Measurements from ENCODE around the gene FRMPD4. TPM values are rescaled to one million over a fixed set of nuclear protein-coding genes. Genes with fewer than 3 reads are reported as not detected.

The FRMPD4 gene
- total and polyA plus RNA-seq, 2 donors (not counting 3 experiments of a cell fraction or from before 2014, with no cell fraction given) = not detected

GRCh38 chrX:12400218-12400617, 261.9 kb downstream of the FRMPD4 start:
- Histone ChIP-seq H3K9ac (replicated peaks; ENCODE audit: extremely low read depth, insufficient read depth, low read length) (no peak overlapping the region), H2AFZ (ENCODE audit: low read depth, low read length) (no peak overlapping the region), H3K4me2 (ENCODE audit: insufficient read depth, low read length) (no peak overlapping the region), H3K4me3 (replicated peaks in 1 of 3; ENCODE audit: insufficient read depth in 1 of 3, low read depth in 1 of 3, low read length in 3 of 3) (no peak overlapping the region), H3K9me3 (replicated peaks; ENCODE audit: control insufficient read depth, insufficient read depth, low read length) (no peaks in the 10 kb centered on the region), H3K36me3 (ENCODE audit: control insufficient read depth in 2 of 2, extremely low read depth in 1 of 2, insufficient read depth in 2 of 2, low read length in 2 of 2) (no peaks in the 10 kb centered on the region), H3K27me3 (ENCODE audit: control insufficient read depth in 2 of 2, insufficient read depth in 2 of 2, low read length in 2 of 2) (no peaks in the 10 kb centered on the region), H4K20me1 (replicated peaks; ENCODE audit: control insufficient read depth, extremely low read depth, insufficient read depth, low read length) (no peaks in the 10 kb centered on the region), H3K4me1 (ENCODE audit: control insufficient read depth, extremely low read depth, insufficient read depth, low read length) (no peaks in the 10 kb centered on the region), H3K9me1 (replicated peaks; ENCODE audit: control insufficient read depth, extremely low read depth, insufficient read depth, low read length) (no peaks in the 10 kb centered on the region), H3K79me2 (ENCODE audit: control insufficient read depth, insufficient read depth, low read length) (no peaks in the 10 kb centered on the region), H3K27ac (ENCODE audit: insufficient read depth, low read depth, low read length) (no peak overlapping the region)
- FAIRE-seq (no peak), DNase-seq (ENCODE audit: low read depth, low spot score) (no peak)
- CTCF ChIA-PET = no interaction called here
- dilution Hi-C loops (cut with MboI; ENCODE audit: extremely low pct_ligation_motif_present, low sequenced_read_pairs) = no loop called here
- no TSS peak for BruUV-seq (replicated peaks)
- no peak for TF ChIP-seq CTCF (IDR thresholded peaks at IDR 0.05; ENCODE audit: extremely low read depth in 1 of 2, insufficient read depth in 1 of 2, low read depth in 1 of 2, low read length in 2 of 2)
- no peak for TF ChIP-seq MYC (IDR thresholded peaks at IDR 0.05; ENCODE audit: low read depth, low read length)
- no peak for TF ChIP-seq MAX (IDR thresholded peaks at IDR 0.05; ENCODE audit: insufficient read depth, insufficient read length)
- no peak for TF ChIP-seq EZH2 (IDR thresholded peaks at IDR 0.05; ENCODE audit: borderline replicate concordance, low read depth, low read length, severe bottlenecking)
- TF ChIP-seq JUN (IDR thresholded peaks at IDR 0.05; ENCODE audit: borderline replicate concordance, insufficient read depth, insufficient read length, low read depth) = no peak
- TF ChIP-seq FOS (IDR thresholded peaks at IDR 0.05; ENCODE audit: borderline replicate concordance, insufficient read depth, low read length) = no peak
- TF ChIP-seq GATA2 (IDR thresholded peaks at IDR 0.05; ENCODE audit: insufficient read depth, insufficient read length, low read depth, low read length) = no peak
- TF ChIP-seq POLR2A (IDR thresholded peaks at IDR 0.05; ENCODE audit: low read depth, low read length) = no peak
- TF ChIP-seq POLR2AphosphoS5 (IDR thresholded peaks at IDR 0.05; ENCODE audit: insufficient read depth, low read depth, low read length) = no peak
- POLR2A ChIA-PET = no interaction called here
- intact Hi-C loops (cut with micrococcal nuclease) = no loop called here
